GM19099 (cell line): Measurements from ENCODE around the gene SARM1.

ENCODE experiments used
- POLR2A ChIP-seq: IDR thresholded peaks from 3 replicates; pipeline ENCODE4 v1.6.1; 2011; ENCODE audit warnings: low read depth; ENCODE audit not compliant: insufficient read length; ENCODE audit errors: extremely low read depth

SARM1 gene

DNA sequence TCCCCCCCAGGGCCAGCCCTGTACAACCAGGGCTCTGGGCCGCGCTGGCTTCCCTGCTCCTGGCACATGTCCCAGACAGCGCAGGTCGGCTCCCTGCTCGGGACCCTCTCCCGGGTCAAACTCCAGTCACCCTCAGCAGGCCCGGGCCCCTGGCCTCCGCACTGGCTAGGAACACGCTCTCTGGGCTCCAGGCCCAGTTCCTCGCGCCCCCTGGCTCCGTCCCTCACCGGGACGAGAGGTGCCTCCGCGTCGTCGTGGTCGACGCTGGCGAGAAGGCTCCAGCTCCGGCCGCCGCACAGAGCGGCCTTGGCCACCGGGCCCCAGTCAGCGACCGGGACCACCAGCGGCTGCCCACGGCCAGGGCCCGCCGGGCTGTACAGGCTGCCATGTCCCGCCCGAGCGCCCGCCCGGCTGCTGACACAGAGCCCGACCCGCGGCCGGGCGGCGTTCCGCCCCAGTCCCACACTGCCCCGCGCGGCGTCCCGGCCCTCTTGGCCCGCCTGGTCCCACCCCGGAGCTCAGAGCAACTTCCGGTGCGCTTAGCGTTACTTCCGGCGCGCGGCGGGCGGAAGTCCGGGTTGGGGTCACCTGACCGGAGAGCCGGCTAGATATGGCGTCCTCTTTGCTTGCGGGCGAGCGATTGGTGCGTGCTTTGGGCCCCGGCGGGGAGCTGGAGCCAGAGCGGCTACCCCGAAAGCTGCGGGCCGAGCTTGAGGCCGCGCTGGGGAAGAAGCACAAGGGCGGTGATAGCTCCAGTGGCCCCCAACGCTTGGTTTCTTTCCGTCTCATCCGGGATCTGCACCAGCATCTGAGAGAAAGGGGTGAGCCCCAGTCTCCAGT is 14.2 kb upstream of the SARM1 start, which contains the start of gene POLDIP2:
Gene POLDIP2 (minus strand): TSS at position 467 of the 840 bp plus-strand sequence. CDS start 79 bp downstream, at position 388.
- TF ChIP-seq POLR2A, result peak; percentile 97

DNA sequence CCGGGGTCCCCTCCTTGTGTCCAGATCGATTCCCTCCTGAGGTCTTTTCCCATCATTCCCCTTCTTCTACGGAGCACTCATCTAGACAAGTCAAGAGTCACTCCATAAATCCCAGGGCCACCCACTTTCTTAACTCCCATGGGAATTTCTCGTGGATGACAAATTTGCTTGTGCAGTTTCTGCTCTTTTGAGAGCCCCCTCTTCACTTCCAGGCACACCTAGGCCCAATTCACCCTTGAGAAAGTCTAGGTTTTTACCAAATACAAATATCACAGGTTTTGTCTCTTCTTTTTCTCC is 13.6 kb upstream of the SARM1 start:
- no peak for TF ChIP-seq POLR2A

DNA sequence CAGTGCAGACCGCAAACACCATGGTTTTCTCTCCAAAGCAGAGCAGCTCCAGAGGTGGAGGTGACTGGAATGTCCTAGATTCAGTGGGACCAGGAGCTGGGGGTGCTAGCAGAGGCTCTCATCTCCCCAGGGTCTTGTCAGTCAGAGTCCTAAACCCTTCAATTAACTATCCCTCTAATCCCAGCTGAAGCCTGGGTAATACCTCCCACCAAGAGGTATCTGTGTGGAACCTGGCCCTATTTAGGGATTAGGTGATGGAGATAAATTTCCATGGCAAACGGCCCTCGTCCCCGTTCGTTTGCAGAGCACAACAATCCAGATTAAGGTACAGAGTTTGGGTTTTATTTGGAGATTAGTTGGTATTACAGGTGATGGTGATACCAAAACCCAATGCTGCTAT is 8.3 kb upstream of the SARM1 start:
- no peak for TF ChIP-seq POLR2A

DNA sequence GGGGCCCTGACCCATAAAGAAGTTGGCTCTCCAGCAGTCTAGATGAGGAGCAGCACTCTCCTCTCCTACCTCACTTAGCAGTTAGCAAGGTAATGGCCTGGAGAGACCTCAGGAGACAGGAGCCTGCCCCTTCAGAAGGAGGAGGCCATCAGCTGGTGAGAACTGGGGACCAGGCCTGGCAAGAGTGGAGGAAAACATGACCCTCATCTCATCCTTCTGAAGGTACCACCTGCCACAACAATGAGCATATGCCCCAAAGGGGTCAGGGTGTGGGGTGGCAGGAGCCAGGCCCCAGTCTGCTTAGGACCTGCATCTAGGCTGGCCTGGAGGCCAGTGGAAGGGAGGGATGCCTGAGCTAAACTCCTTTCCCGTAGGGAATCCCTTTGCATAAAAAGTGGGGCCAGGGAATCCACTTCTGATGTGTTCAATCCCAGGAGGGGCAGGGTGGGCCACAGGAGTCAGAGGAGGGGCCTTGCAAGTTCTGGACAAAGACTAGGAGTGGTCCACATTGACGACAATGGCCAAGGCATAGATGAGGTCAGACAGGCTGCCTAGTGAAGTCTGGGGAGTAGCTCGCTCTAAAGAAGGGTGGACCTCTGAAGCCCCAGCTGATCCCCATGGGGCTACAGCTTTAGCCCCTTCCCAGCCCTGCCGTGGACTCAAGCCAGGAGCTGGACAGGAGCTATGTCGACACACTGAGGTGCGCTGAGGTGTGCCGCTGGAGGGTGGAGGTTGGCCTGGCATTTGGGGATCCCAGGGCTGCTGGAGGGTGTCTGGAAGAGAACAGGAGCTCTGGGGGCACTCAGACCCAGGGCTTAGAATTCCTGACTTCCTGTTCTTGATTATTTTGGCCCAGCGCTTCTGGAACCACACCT is 7.5 kb upstream of the SARM1 start:
- TF ChIP-seq POLR2A, result no peak

DNA sequence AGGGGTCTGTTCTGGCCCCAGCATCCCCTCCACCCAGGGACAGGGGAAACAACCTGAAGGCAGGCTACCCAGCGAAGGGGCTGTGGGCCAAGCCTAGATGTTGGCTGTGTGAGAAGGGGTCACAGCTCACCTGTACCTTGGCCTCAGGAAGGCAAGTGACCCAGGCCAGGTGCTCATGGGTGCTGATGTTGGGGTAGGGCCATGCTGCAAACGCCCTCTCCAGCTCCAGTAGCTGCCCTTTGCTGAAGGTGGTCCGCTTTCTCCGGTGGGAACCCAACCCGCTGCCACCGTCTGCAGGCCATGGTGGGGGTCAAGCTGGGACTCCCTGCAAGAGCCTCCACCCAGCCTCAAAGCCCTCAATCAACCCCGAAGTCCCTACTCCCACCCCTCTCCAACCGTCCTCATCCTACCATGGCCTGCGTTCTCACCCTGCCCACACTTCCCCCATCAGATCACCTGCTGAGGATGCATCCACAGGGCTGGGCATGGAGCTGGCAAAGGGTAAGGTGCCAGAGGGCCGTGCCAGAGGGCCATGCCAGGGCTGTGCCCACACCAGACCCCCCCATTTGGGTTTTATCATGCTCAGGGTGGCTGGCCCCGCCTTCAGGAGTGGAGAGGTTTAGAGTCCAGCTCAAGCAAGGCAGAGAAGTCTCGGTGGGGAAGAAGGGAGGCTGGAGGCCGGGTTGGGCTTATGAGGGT is 6.7 kb upstream of the SARM1 start, which contains the start of gene SEBOX:
Gene SEBOX (minus strand): TSS at position 535 of the 699 bp plus-strand sequence. CDS start 48 bp downstream, at position 487.
- no peak for TF ChIP-seq POLR2A

DNA sequence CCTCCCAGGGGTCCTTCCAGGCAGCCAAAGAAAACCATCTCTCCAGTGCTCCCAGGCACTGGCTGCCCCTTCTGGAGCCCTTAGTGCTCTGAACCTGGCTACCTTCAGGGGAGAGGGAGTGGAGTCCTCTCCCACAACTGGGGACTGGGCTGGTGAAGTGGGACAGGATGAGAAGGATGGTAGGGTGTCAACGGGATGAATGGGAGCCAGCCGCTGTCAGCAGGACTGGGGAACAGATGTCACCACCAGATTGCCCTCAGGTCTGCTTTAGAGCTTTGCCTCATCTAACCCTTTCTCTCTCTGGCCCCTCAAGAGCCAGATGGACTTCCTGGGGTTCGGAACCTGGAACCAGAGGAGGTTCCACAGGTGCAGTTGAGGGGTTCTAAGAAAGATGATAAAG is 6.0 kb upstream of the SARM1 start:
- TF ChIP-seq POLR2A, result no peak

DNA sequence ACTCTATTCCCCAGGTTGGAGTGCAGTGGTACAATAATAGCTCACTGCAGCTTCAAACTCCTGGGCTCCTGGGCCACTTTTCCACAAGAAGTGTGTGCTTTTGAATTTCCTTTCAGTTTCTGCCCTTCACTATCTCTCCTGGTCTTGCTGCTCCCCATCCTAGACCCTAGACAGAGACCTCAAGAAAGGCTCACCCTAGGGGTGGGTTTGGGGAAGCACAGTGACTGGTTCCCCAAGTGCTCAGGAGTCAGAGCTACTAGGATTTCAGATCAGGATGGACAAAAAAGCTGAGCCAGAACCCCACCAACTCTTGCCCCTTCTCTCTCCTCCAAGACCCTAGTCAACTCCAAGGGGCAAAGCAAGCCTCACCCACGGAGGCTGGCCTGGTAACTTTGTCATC is 4.9 kb upstream of the SARM1 start:
- no peak for TF ChIP-seq POLR2A

DNA sequence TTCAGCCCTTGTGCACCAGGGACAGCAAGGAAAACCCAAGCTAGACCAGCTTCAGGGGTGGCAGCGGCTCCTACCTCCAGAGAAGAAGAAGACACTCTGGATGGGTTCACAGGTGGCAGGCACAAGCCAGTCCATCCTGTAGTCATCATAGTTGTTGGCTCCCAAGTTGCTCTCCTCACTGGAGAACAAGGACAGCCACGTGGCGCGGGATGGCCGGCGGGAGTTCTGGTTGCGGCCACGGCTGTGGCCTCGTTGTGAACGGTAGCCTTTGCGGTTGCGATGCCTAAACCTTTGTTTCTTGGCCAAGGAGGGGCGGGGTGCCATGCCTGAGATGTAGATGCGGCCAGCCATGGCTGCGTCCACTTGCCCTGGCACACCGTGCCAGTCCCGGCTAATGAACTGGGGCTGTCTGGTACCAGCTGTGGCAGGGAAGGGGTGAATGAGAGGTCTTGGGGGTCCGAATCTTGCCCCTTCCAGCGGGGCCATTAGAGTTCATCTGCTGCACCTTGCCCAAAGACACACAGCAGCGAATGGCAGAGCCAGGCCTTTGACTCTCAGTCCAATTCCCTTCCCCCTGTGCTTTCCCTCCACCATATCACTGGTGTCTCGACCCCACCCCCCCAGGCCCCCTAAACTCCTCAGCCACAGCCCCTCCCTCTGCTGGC is 3.7 kb upstream of the SARM1 start:
- TF ChIP-seq POLR2A, result no peak

DNA sequence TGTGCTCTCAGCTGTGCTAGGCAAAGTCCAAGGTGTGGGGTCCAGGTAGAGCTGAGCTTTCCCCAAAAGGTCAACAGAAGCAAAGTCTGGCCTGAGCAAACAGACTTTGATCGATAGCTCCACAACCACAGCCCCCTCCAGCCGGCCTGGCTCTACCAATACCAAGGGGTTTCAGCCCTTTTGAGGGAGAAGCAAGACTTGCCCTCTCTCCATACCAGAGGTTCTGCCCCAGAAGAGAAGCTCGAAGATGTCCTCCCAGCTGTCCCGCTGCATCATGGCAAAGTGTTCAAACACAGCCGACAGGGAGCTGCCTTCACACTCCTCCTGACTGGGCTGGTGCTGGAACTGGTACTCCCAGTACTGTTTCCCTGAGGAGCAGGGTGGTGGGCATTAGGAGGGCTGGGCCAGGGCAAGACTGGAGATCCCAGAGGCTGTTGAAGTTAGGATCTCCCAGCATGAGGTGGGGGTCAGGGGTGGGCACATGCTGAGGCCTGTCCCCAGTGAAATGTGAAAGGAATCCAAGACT is 3.1 kb upstream of the SARM1 start:
- TF ChIP-seq POLR2A, result no peak

DNA sequence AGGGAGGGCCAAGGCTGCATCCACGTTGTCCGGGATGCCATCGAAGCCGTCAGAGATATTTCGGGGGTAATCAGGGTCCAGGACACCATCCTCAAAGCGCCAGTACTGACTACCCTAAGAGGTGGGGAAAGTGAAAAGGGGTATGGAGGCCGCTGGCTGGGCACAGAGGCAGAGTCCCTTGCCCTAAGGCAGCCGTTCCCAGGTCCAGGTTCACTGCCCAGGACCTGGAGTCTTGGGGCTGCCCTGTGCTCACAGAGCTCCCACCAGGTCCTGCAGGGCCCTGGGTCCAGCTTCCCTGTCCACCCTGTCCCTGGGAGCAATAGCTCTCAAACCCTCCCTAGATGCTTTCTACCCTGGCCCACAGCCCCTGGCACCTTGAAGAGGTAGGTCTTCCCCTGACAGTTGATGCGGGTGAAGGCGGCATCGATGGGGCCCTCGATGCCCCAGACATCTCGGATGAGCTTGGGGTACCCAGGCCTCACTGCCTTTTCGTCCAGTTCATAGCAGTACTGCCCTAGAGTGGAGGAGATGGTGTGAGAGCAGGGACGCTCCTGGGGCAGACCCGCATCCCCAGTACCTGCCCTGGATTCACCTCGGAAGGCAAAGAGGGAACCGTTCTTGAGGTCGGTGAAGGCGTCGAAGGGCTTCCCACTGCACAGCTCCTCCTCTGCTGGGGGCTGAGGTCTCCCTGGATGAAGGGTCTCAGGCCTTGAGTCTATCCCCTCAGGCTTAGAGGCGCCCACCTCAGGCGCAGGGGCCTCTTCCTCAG is 2.4 kb upstream of the SARM1 start:
- TF ChIP-seq POLR2A, result no peak

DNA sequence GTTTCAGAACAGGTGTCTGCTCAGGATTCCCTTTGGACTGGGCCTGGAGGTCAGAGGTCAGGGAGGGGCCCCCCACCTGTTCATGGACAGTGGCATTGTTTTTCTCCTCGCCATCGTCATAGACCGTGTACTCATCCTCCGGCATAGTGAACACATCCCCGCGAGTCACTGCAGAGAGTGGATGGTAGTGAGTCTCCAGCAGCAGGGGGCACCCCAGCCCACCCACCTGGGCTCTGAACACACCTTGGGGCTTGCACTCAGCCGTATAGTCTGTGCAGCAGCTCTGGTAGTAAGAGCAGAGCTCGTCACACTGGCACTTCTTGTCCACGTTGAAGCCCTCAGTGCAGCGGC is 1.8 kb upstream of the SARM1 start:
- no peak for TF ChIP-seq POLR2A

DNA sequence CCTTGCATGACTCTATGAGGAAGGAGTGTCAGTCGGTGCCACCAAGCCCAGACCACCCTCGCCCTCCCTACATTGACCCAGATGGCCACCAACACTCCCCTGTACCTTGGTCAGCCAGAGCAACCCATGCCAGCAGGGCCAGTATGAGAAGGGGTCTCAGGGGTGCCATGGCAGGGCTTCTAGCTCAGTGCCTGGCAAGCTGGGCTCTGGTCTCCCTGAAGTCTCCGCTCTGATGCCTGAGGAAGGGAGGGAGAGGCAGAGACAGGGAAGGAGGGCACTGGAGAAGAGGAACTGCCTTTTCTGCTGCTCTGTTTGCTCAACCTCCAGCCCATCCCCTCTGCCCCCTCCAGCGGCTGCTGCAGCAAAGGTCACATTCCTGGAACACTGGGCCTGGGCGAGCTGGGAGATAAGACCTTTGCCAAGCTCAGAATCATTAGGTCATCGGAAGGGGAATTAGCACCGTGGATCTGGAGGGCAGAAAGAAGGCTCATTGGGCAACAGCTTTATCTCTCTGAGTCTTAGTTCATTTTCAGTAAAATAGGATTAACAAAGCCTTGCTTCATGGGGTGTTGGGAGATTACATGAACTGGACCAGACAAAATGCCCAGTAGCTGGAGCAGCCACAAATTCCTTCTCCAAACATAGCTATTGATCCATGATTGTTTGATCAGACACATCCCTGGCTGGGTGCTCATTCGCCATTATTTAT is 1.3 kb upstream of the SARM1 start, which contains the start of gene VTN:
Gene VTN (minus strand): TSS at position 273 of the 709 bp plus-strand sequence. CDS start 104 bp downstream, at position 169.
- TF ChIP-seq POLR2A, result no peak

DNA sequence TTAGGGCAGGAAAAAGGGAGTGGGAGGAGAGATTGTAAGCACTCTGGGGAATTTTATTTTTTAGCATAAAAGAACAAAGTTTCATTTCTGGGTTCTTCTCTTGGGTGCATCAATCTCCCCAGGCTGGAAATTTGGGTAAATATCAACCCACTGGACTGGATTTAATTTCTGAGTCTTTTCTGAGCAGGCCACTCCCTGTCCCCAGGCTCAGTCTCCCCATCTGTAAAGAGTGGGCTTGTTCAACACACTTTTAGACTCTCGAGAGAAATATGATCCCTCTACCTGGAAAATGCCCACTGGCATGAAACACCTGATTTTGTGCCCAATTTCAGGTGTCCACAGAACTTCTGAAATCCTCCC is 770 bp upstream of the SARM1 start:
- no peak for TF ChIP-seq POLR2A
